ENCODE results near the gene SEC14L1. TPM values are rescaled to one million over a fixed set of nuclear protein-coding genes. Genes with fewer than 3 reads are reported as not detected.

Gene SEC14L1
- total RNA-seq = 10 to 100 TPM; 48.2 to 54.0 TPM

GRCh38 chr17:77140878-77141767, at the start of gene SEC14L1:
TSS of gene SEC14L1 (plus strand) at chr17:77140969. CDS start at chr17:77143597, 2,628 bp downstream.
- H3K4me3 ChIP-seq = peak within 1 kb of the TSS; percentile 77 to 98
- no peaks in the 10 kb centered on the region for H3K27me3 ChIP-seq
- peak within 1 kb of the TSS; percentile 95 to 97 for H3K27ac ChIP-seq
- TF ChIP-seq CTCF (IDR thresholded peaks at IDR 0.05) = no peak
- peak; percentile 75 for DNase-seq (ENCODE audit: low spot score)
- peaks cover 0 to 32% of the 10 kb centered on the region in 2 donors for H3K4me1 ChIP-seq
- H3K36me3 ChIP-seq = peaks cover 23% of the 10 kb centered on the region
- H3K9me3 ChIP-seq = peaks cover 0 to 6% of the 10 kb centered on the region in 2 donors

GRCh38 chr17:77092025-77092424, 48.7 kb upstream of the SEC14L1 start:
- Histone ChIP-seq H3K27me3 (no peaks in the 10 kb centered on the region), H3K4me3 (no peak overlapping the region), H3K4me1 (peaks cover 0 to 45% of the 10 kb centered on the region in 2 donors), H3K36me3 (peaks cover 45% of the 10 kb centered on the region), H3K27ac (no peak overlapping the region), H3K9me3 (no peaks in the 10 kb centered on the region)
- no peak for TF ChIP-seq CTCF (IDR thresholded peaks at IDR 0.05)
- no peak for DNase-seq (ENCODE audit: low spot score)

- no peak for DNase-seq (ENCODE audit: low spot score)
- no peak overlapping the region for H3K4me3 ChIP-seq
- H3K36me3 ChIP-seq = peaks cover 45% of the 10 kb centered on the region
- peak overlapping the region; percentile 71 to 77 for H3K27ac ChIP-seq
- peaks cover 0 to 45% of the 10 kb centered on the region in 2 donors for H3K4me1 ChIP-seq
- H3K27me3 ChIP-seq = no peaks in the 10 kb centered on the region
- no peaks in the 10 kb centered on the region for H3K9me3 ChIP-seq
- TF ChIP-seq CTCF (IDR thresholded peaks at IDR 0.05) = no peak
These were observed 45.3 kb upstream of the SEC14L1 start for GRCh38 chr17:77095461-77095860.

GRCh38 chr17:77096570-77097214, 44.1 kb upstream of the SEC14L1 start:
- peak; percentile 59 to 87 for TF ChIP-seq CTCF (IDR thresholded peaks at IDR 0.05)
- H3K27me3 ChIP-seq = no peaks in the 10 kb centered on the region
- peaks cover 35% of the 10 kb centered on the region for H3K36me3 ChIP-seq
- peak; percentile 70 for DNase-seq (ENCODE audit: low spot score)
- no peak overlapping the region for H3K4me3 ChIP-seq
- H3K27ac ChIP-seq = peak overlapping the region; percentile 71 to 77
- no peaks in the 10 kb centered on the region for H3K9me3 ChIP-seq
- H3K4me1 ChIP-seq = peaks cover 0 to 40% of the 10 kb centered on the region in 2 donors

GRCh38 chr17:77097631-77098180, 43.1 kb upstream of the SEC14L1 start:
- peak overlapping the region; percentile 71 to 77 for H3K27ac ChIP-seq
- peaks cover 27% of the 10 kb centered on the region for H3K36me3 ChIP-seq
- H3K4me3 ChIP-seq = no peak overlapping the region
- peaks cover 0 to 40% of the 10 kb centered on the region in 2 donors for H3K4me1 ChIP-seq
- no peaks in the 10 kb centered on the region for H3K27me3 ChIP-seq
- no peaks in the 10 kb centered on the region for H3K9me3 ChIP-seq
- DNase-seq (ENCODE audit: low spot score) = no peak
- no peak for TF ChIP-seq CTCF (IDR thresholded peaks at IDR 0.05)

All from right atrium auricular region (tissue), 2 donors.